Measurements from ENCODE around the gene CCDC178.

- TF ChIP-seq POLR2A (IDR thresholded peaks at IDR 0.05), result no peak
- TF ChIP-seq, protein P1, sequence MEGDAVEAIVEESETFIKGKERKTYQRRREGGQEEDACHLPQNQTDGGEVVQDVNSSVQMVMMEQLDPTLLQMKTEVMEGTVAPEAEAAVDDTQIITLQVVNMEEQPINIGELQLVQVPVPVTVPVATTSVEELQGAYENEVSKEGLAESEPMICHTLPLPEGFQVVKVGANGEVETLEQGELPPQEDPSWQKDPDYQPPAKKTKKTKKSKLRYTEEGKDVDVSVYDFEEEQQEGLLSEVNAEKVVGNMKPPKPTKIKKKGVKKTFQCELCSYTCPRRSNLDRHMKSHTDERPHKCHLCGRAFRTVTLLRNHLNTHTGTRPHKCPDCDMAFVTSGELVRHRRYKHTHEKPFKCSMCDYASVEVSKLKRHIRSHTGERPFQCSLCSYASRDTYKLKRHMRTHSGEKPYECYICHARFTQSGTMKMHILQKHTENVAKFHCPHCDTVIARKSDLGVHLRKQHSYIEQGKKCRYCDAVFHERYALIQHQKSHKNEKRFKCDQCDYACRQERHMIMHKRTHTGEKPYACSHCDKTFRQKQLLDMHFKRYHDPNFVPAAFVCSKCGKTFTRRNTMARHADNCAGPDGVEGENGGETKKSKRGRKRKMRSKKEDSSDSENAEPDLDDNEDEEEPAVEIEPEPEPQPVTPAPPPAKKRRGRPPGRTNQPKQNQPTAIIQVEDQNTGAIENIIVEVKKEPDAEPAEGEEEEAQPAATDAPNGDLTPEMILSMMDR (IDR thresholded peaks at IDR 0.05), result no peak
Observed at GRCh38 chr18:32905651-32906050, 534.9 kb downstream of the CCDC178 start.

Data from esophagus squamous epithelium (tissue), 4 donors.